NCI-H524 treated with DMSO at 0.1 percent for 48 hours (cell line): Measurements from ENCODE around the gene YLPM1.

ENCODE experiments used
- DNase-seq: peaks from one replicate; lab custom pipeline; 2025; lab: John Stamatoyannopoulos, UW

The YLPM1 gene

GRCh38 chr14:74871819-74872218 lies 108.7 kb downstream of the YLPM1 start:
- DNase-seq = no peak

- DNase-seq = no peak
These were observed 112.1 kb downstream of the YLPM1 start for GRCh38 chr14:74875204-74875603.

DNA sequence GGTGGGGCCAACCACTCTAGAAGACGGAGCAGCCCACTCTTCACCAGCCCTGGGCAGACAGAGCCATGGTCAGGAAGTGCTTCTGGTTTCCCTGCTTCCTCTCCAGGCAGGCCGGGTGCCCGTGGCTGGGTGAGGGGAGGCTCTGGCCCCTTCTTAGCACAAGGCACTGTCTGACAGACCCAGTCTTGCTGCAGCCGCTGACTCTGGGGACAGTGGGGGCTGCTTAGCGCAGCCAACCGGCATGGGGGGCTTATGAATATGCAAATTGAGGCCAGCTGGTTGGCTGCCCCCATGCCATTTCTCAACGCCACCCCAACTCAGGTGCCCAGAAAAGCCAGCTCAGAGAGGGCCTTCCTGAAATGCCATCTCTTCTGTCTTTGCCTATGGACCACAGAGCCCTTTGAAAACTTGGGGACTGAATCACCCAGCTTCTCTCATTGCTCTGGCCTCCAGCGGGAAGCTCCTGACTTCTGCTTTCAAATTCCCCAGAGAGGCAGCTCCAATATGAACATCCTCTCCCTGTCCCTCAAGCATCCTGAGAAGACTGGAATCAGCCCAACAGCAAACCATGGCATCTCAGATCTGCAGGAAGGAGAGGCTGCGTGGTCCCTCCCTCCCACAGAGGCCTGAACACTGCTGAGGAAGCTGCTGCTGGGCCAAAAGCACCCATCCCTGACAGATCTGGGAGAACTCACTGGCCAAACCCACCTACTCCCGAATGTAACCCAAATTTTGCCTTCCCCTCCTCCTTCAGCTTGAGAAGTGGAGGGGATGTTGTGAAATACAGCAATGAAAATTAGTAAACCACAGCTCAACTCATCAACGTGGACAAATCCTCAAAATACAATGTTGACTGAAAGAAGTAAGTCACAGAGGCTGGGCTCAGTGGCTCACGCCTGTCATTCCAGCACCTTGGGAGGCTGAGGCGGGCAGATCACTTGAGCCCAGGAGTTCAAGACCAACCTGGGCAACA lies 113.1 kb downstream of the YLPM1 start, which contains the start of gene PROX2:
PROX2 (minus strand) TSS at position 205 of the 973 bp plus-strand sequence. CDS start 12,311 bp downstream, outside the sequence.
- DNase-seq = no peak

DNA sequence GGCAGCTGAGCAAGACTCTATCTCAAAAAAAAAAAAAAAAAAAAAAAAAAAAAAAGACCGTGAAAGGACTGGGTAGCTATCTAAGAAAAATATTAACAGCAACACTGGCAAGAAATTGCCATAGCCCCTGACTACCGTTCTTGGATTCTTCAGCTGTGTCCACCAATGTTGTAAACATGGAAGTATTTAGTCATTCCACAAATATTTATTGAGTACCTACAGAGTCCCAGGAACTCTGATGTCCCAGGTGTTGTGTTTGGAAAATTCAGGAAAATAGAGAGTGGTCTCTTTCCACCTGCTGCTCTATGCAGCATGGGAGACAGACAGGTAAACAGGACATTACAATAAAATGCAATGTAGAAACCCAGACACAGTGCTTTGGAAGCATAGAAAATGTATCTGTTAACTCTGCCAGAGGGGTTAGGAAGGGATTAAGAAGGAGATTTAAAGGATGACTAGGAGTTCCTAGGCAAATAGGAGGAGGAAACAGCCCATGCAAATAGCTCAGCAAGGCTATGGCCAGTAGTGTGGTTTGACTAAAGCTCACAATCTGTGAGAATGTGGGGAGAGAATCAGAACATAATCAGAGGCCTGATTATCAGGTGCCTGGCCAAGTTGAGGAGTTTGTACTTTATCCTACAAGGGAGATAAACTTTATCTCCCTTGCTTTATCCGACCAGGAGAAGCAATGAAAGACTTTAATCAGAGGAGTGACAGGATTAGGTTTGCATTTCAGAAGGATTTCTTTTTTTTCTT lies 116.5 kb downstream of the YLPM1 start:
- no peak for DNase-seq

GRCh38 chr14:74881431-74882102 lies 118.5 kb downstream of the YLPM1 start, which contains the start of gene DLST:
Gene DLST, plus strand, starts transcription at chr14:74881916. Its CDS starts 38 bp downstream, at chr14:74881954.
- DNase-seq = peak; percentile 61

- DNase-seq = no peak
These were observed 119.2 kb downstream of the YLPM1 start for GRCh38 chr14:74882103-74882920.
